CD1c-positive myeloid dendritic cell (primary cell): ENCODE results near the gene EML5.

Source experiments
- DNase-seq: peaks from one replicate; pipeline ENCODE4 v3.0.0-alpha.2; 2016; ENCODE audit errors: extremely low spot score

The EML5 gene

DNA sequence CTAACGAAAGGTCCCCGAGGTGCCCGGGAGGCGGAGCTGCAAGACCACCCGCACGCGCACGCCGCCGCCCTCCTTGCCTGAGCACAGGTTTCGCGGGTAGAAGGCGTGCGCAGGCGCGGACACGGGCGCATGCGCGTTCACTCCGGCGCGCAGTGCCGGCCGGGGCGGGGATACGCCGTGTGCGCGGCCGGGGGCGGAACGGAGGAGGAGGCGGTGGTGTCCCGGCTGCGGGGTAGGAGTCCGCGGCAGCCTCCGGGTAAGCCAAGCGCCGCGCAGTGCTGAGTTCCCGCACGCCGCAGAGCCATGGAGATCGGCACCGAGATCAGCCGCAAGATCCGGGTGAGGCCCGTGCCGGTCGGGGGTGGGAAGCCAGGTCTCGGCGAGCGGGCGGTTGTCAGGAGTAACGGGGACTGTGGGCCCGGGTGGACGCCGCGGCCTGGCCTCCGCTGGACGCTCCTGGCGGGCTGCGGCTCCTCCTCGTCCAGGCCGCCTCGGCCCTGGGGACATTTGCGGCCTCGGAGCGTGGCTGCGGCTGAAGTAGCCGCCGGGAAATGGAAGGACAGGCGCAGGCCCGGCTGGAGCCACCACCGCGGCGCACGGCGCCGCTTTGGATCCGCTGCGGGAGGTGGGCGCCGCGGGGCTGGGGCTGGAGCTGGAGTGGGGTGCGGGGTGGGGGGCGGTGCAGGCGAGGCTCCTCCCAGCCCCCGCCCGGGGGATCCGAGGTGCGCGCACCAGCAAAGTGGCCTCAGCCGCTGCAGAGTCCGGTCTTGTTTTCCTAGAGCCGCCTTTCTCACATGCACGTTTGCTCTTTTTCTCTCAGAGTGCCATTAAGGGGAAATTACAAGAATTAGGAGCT lies 229.7 kb downstream of the EML5 start, which contains the start of gene ZC3H14:
Gene ZC3H14 (plus strand): TSS at position 207 of the 856 bp plus-strand sequence. CDS start 97 bp downstream, at position 304.
- DNase-seq: peak; percentile 95

DNA sequence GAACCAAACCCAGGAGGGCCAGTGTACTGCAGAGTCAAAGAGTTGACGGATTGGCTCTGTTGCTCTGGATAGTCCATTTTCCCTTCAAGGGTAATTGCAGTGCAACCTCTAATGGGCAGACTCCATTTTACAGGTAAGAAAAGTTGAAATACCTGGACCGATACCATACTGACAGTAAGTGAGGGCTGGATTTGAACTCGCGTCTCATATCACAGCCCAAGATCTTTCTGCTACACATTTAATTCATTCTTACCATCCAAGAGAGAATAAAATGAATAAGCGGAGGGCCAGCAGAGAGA lies 230.3 kb downstream of the EML5 start:
- no peak for DNase-seq
